ENCODE measurements around the gene TRAPPC14. TPM values are rescaled to one million over a fixed set of nuclear protein-coding genes. Genes with fewer than 3 reads are reported as not detected.

Gene TRAPPC14
- polyA plus RNA-seq, 1 experiment, result 3.5 TPM

DNA sequence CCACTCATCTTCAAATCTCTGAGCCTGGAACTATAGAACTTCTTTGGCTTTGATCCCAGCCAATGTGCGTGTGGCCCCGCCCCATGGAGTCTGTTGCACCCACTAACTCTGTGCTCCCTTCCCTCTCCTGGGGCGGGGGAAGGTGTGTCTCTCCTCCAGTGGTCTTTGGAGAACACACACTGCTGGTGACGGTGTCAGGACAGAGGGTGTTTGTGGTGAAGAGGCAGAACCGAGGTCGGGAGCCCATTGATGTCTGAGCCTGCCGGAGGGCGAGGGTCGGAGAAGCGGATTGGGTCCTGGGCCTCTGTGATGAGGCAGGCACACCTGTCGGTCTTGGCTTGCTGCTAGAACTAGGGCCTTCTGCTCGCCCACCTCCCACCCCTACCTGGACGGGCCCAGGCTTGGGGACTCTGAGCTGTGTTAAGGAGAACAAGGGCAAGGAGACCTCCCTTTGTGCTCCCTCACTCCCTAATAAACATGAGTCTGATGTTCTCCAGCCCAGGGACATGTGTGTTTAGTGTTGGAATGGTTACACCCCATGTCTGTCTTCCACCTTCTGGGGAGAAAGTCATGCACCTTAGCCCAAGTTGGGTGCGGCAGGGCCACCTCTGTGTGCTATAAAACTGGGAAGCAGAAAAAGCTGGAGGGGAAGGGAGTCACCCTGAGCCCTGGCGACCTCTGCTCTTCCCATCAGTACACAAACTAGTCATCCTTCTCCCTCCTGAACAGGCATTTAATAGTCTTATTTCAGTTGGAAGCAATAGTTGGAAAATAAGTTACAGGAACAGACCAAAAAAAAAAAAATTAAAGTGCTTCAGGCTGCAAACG lies 4.6 kb downstream of the TRAPPC14 start:
- Histone ChIP-seq H3K9me3 (ENCODE audit: control insufficient read depth, insufficient read depth, low read length) (no peaks in the 10 kb centered on the region), H3K4me3 (ENCODE audit: low read depth, low read length) (no peak overlapping the region), H3K27ac (ENCODE audit: low read depth, low read length) (no peak overlapping the region), H3K27me3 (ENCODE audit: control insufficient read depth, insufficient read depth, low read length) (no peaks in the 10 kb centered on the region)
- no peak for DNase-seq (ENCODE audit: low read depth, low spot score)
- ChIA-PET POLR2A (no interaction called here), CTCF (interaction anchor here (0.5 kb wide), 1 partner anchor 329 kb away, joined by 3 read pairs; no protein-coding TSS in a partner anchor)
- TF ChIP-seq CTCF (IDR thresholded peaks at IDR 0.05; ENCODE audit: low read depth, low read length), result no peak

DNA sequence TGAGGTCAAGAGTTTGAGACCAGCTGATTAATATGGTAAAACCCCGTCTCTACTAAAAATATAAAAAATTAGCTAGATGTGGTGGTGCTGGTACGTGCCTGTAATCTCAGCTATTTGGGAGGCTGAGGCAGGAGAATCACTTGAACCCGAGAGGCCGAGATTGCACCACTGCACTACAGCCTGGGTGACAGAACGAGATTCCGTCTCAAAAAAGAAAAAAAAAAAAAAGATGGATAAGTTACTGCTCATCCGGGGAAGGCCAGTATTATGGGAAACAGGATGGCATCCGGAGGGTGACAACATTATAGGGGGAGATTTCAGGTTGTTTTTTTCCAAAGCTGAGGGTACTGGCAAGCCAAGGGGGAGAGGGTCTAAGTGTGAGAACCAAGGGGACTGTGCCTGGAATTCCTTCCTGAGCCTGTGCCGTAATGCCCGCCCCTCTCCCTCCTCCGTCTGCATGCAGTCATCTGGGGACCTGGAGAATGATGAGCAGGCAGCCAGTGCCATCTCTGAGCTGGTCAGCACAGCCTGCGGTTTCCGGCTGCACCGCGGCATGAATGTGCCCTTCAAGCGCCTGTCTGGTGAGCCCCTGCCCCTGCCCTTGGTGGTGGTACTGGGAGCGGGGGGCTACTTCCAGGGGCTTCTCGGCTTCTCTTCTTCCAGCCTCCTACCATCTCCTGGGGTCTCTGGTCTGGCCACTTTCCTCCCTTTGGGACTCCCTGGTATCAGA lies 5.4 kb downstream of the TRAPPC14 start:
- Histone ChIP-seq H3K9me3 (ENCODE audit: control insufficient read depth, insufficient read depth, low read length) (no peaks in the 10 kb centered on the region), H3K27me3 (ENCODE audit: control insufficient read depth, insufficient read depth, low read length) (no peaks in the 10 kb centered on the region), H3K4me3 (ENCODE audit: low read depth, low read length) (no peak overlapping the region), H3K27ac (ENCODE audit: low read depth, low read length) (no peak overlapping the region)
- no peak for DNase-seq (ENCODE audit: low read depth, low spot score)
- POLR2A ChIA-PET, result no interaction called here
- TF ChIP-seq CTCF (IDR thresholded peaks at IDR 0.05; ENCODE audit: low read depth, low read length), result no peak
- CTCF ChIA-PET, result no interaction called here

DNA sequence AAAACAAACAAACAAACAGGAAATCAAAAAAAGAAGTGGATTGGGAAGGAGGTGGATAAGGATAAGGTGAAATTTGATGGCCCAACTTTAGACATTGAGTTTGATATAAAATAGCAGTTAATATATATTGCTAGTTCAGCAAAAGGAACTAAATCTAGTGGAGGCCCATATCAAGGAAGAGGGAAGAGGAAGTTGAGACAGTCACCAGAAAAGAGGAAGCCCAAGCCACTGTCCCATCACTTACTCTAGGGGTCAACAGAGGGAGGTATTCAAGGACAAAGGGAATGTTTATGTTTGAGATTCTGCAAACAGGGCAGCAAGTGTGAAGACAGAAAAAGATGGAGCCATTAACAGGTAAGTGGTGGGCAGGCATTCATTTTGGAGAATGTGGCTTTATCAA lies 6.1 kb downstream of the TRAPPC14 start:
- H3K27me3 ChIP-seq (ENCODE audit: control insufficient read depth, insufficient read depth, low read length), result no peaks in the 10 kb centered on the region
- ChIA-PET POLR2A (no interaction called here), CTCF (no interaction called here)
- DNase-seq (ENCODE audit: low read depth, low spot score), result no peak
- H3K9me3 ChIP-seq (ENCODE audit: control insufficient read depth, insufficient read depth, low read length), result no peaks in the 10 kb centered on the region; the same call in 1 of the 2 replicates
- H3K27ac ChIP-seq (ENCODE audit: low read depth, low read length), result no peak overlapping the region
- no peak for TF ChIP-seq CTCF (IDR thresholded peaks at IDR 0.05; ENCODE audit: low read depth, low read length)
- H3K4me3 ChIP-seq (ENCODE audit: low read depth, low read length), result no peak overlapping the region

DNA sequence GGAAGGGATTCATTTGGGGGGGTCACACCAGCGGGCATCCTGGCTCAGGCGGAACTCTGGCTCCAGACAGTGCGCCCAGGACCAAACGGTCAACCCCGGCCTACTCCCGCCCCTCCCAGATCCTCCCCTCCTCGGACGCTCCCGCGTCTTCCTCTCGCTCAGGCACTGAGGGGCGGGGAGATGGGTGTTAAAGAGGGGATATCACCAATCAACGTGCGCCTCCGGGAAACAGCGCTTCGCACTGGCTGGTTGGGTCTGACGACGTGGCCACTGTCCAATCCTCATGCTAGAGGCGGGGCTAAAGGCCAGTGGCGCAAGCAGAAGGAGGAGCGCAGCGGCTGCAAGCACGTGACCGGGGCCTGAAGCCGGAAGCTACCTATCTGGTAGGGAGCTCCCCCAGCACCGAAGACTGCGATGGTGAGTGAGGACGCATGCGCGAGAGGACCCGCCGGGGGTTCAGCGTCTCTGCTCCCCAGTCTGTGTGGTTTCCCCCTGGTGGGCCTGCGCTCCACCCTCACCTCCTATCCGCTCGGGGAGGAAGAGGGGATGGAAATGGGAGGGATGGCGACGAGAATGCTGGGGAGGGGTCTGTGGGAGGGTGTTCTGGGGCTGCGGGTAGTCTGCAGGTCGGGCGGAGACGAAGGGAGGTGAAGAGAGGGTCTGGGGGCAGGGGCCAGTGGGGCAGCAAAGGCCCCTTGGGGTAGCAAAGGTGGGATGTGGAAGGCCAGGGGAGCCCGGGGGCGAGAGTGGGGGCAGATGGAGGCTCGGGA lies 9.8 kb downstream of the TRAPPC14 start, which contains the start of gene LAMTOR4:
LAMTOR4 (plus strand) TSS at position 360 of the 770 bp plus-strand sequence; CDS start at position 415, 55 bp downstream.
- no peak for TF ChIP-seq CTCF (IDR thresholded peaks at IDR 0.05; ENCODE audit: low read depth, low read length)
- no peak within 1 kb of the TSS for H3K27ac ChIP-seq (ENCODE audit: low read depth, low read length)
- H3K4me3 ChIP-seq (ENCODE audit: low read depth, low read length), result peak within 1 kb of the TSS; percentile 97
- no peaks in the 10 kb centered on the region; the same call in 1 of the 2 replicates for H3K9me3 ChIP-seq (ENCODE audit: control insufficient read depth, insufficient read depth, low read length)
- ChIA-PET CTCF (interaction anchor here (0.6 to 1.0 kb wide), 3 partner anchors 16 to 332 kb away, joined by 3 to 4 read pairs (median 3); no protein-coding TSS in a partner anchor), POLR2A (interaction anchor here (0.7 to 1.6 kb wide), 6 partner anchors 9 to 281 kb away, joined by 3 to 9 read pairs (median 4); partner anchors contain the start of genes GAL3ST4, GPC2, MEPCE and ZCWPW1)
- no peaks in the 10 kb centered on the region for H3K27me3 ChIP-seq (ENCODE audit: control insufficient read depth, insufficient read depth, low read length)
- DNase-seq (ENCODE audit: low read depth, low spot score), result peak; percentile 99

Data from AG04450 (cell line).